ENCODE results near the gene DUSP23. TPM values are rescaled to one million over a fixed set of nuclear protein-coding genes. Genes with fewer than 3 reads are reported as not detected.
A peak's percentile ranks its signal among the peaks of the same experiment; 100 is the strongest.

The DUSP23 gene
- total RNA-seq, 2 donors from 2014 or later, result 79.3 to 85.0 TPM

DNA sequence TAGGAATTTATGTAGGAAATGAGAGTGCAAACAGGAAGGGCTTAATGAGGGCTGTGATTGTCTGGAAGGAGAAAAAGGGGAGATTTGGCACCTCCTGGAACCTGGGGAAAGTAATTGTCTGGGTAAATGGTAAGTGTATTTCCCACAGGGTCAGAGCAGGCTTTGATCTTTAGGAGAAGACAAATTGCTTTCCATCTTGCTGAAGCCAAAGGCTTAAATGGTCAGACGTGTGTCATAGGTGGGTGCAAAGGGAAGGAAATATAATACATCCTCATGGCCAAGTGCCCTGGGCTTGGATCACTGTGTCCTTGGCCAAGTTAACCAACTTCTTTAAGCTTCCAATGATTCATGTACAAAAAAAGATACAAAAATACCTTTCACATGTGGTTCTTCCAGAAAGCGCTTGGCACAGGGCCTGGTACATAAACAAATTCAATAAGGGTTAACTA lies 1.3 kb upstream of the DUSP23 start:
- Histone ChIP-seq H3K4me1 (replicated peaks) (no peaks in the 10 kb centered on the region), H3K9me3 (no peaks in the 10 kb centered on the region), H3K27me3 (replicated peaks; ENCODE audit: insufficient read depth) (no peaks in the 10 kb centered on the region), H3K4me3 (no peak overlapping the region), H3K36me3 (no peaks in the 10 kb centered on the region), H3K27ac (peak overlapping the region in 1 of 2 donors; percentile 48)
- intact Hi-C loops (cut with DNase I), result no loop called here
- peak; percentile 63 for DNase-seq (ENCODE audit: low spot score)
- peak; percentile 84 for TF ChIP-seq POLR2AphosphoS5 (IDR thresholded peaks at IDR 0.05)
- TF ChIP-seq, protein P1, sequence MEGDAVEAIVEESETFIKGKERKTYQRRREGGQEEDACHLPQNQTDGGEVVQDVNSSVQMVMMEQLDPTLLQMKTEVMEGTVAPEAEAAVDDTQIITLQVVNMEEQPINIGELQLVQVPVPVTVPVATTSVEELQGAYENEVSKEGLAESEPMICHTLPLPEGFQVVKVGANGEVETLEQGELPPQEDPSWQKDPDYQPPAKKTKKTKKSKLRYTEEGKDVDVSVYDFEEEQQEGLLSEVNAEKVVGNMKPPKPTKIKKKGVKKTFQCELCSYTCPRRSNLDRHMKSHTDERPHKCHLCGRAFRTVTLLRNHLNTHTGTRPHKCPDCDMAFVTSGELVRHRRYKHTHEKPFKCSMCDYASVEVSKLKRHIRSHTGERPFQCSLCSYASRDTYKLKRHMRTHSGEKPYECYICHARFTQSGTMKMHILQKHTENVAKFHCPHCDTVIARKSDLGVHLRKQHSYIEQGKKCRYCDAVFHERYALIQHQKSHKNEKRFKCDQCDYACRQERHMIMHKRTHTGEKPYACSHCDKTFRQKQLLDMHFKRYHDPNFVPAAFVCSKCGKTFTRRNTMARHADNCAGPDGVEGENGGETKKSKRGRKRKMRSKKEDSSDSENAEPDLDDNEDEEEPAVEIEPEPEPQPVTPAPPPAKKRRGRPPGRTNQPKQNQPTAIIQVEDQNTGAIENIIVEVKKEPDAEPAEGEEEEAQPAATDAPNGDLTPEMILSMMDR (IDR thresholded peaks at IDR 0.05), result no peak
- no peak for TF ChIP-seq POLR2A (IDR thresholded peaks at IDR 0.05)
- 23% methylated on average over 2 of the region's 2 CpGs for WGBS

DNA sequence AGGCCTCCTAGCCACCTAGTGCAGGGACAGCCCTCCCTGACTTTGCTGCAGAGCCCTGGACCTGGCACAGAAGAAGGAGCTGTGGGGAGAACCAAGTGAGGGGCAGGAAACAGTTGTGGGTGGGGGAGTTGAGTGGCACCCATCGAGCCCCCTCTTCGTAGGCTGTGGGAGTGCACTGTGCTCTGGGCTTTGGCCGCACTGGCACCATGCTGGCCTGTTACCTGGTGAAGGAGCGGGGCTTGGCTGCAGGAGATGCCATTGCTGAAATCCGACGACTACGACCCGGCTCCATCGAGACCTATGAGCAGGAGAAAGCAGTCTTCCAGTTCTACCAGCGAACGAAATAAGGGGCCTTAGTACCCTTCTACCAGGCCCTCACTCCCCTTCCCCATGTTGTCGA lies 1.2 kb downstream of the DUSP23 start:
- 93% methylated on average over 12 of the region's 12 CpGs for WGBS
- TF ChIP-seq, protein P1 (IDR thresholded peaks at IDR 0.05), result no peak
- TF ChIP-seq POLR2AphosphoS5 (IDR thresholded peaks at IDR 0.05) (no peak), POLR2A (IDR thresholded peaks at IDR 0.05) (no peak)
- DNase-seq (ENCODE audit: low spot score), result no peak
- Histone ChIP-seq H3K4me1 (replicated peaks) (no peaks in the 10 kb centered on the region), H3K9me3 (no peaks in the 10 kb centered on the region), H3K4me3 (no peak overlapping the region), H3K27me3 (replicated peaks; ENCODE audit: insufficient read depth) (no peaks in the 10 kb centered on the region), H3K27ac (no peak overlapping the region), H3K36me3 (no peaks in the 10 kb centered on the region)
- intact Hi-C loops (cut with DNase I), result loop anchor here (2.0 to 10.0 kb wide), 2 partner anchors 109 to 223 kb away; no protein-coding TSS in a partner anchor

DNA sequence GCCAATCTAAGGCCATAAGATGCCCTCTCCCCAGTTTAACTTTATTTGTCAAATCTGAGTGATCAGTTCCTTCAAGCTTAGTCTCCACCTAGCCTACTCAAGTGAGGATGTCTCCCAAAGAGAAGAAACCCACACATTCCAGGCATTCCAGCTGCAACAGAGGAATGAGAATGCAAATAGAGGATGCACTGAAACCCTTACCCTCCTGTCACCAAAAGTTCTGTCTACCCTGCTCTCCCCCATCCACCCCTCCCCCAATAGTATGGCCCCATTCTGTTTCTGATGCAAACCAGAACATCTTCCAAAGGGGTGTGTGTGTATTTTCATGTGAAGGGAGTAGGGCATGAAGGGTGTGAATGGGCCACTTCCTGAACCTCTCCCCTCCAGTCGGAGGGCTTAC lies 3.0 kb downstream of the DUSP23 start:
- WGBS, result 90% methylated on average over 1 of the region's 1 CpG
- H3K9me3 ChIP-seq, result no peaks in the 10 kb centered on the region
- intact Hi-C loops (cut with DNase I), result loop anchor here (10.0 kb wide), 1 partner anchor 221 kb away; no protein-coding TSS in a partner anchor
- no peaks in the 10 kb centered on the region for H3K36me3 ChIP-seq
- no peak for DNase-seq (ENCODE audit: low spot score)
- no peaks in the 10 kb centered on the region for H3K4me1 ChIP-seq (replicated peaks)
- H3K27ac ChIP-seq, result no peak overlapping the region
- TF ChIP-seq POLR2AphosphoS5 (IDR thresholded peaks at IDR 0.05) (no peak), POLR2A (IDR thresholded peaks at IDR 0.05) (no peak)
- TF ChIP-seq, protein P1 (IDR thresholded peaks at IDR 0.05), result no peak
- H3K27me3 ChIP-seq (replicated peaks; ENCODE audit: insufficient read depth), result no peaks in the 10 kb centered on the region
- no peak overlapping the region for H3K4me3 ChIP-seq

DNA sequence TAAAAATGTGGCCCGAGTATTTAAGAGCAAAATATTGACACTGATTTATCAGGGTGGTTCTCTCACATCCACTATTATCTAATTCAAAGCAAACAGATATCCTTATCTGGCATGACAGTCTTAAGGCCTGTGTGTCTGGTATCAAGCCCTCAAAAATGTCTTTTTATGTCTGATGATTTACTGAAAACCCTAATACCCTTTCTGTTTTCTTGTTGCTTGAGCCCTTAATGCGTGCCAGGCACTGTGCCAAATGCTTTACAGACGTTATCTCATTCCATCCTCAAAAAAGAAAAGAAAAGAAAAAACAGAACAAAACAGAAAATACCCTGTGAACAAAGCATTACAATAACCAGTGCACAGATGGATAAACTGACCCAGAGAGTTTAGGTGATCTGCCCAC lies 5.7 kb downstream of the DUSP23 start:
- H3K36me3 ChIP-seq, result no peaks in the 10 kb centered on the region
- DNase-seq (ENCODE audit: low spot score), result no peak
- H3K27me3 ChIP-seq (replicated peaks; ENCODE audit: insufficient read depth), result no peaks in the 10 kb centered on the region
- TF ChIP-seq, protein P1 (IDR thresholded peaks at IDR 0.05), result no peak
- no peak for TF ChIP-seq POLR2A (IDR thresholded peaks at IDR 0.05)
- WGBS, result 23% methylated on average over 3 of the region's 3 CpGs
- H3K4me3 ChIP-seq, result no peak overlapping the region
- H3K27ac ChIP-seq, result peak overlapping the region in 1 of 2 donors; percentile 9
- intact Hi-C loops (cut with DNase I), result loop anchor here (10.0 kb wide), 1 partner anchor 218 kb away; no protein-coding TSS in a partner anchor
- no peaks in the 10 kb centered on the region for H3K9me3 ChIP-seq
- no peaks in the 10 kb centered on the region for H3K4me1 ChIP-seq (replicated peaks)

DNA sequence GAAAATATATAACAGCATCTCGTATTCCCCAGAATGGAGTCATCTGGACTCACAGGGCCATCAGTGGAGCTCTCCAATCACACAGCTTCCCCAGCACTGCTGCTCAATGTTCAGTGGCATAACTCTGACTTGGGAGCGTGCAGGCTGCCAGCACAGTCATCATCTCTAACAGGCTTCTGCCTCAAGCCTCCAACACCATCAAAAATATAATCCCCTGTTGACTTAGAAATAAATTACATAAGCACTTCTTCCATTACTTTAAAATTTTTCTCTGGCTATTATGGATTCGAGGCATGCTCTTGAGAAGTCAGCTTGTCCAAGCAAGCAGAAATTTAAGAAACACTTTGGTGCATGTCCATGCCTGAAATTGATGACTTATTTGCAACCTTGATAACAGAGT lies 6.2 kb downstream of the DUSP23 start:
- intact Hi-C loops (cut with DNase I), result loop anchor here (10.0 kb wide), 1 partner anchor 218 kb away; no protein-coding TSS in a partner anchor
- WGBS, result 28% methylated on average over 3 of the region's 3 CpGs
- H3K27ac ChIP-seq, result no peak overlapping the region

More for the DNA sequence above, 6.2 kb downstream of the DUSP23 start:
- no peak for DNase-seq (ENCODE audit: low spot score)
- no peaks in the 10 kb centered on the region for H3K36me3 ChIP-seq
- no peaks in the 10 kb centered on the region for H3K9me3 ChIP-seq
- TF ChIP-seq POLR2AphosphoS5 (IDR thresholded peaks at IDR 0.05) (no peak), POLR2A (IDR thresholded peaks at IDR 0.05) (no peak)
- TF ChIP-seq, protein P1 (IDR thresholded peaks at IDR 0.05), result no peak
- no peaks in the 10 kb centered on the region for H3K27me3 ChIP-seq (replicated peaks; ENCODE audit: insufficient read depth)
- H3K4me3 ChIP-seq, result no peak overlapping the region
- no peaks in the 10 kb centered on the region for H3K4me1 ChIP-seq (replicated peaks)
